COLO668 (cell line): ENCODE data around the gene SEPTIN5.

Source experiments
- DNase-seq: peaks from one replicate; lab custom pipeline; 2025; ENCODE audit not compliant: unreplicated experiment; lab: John Stamatoyannopoulos, UW

SEPTIN5 gene

DNA sequence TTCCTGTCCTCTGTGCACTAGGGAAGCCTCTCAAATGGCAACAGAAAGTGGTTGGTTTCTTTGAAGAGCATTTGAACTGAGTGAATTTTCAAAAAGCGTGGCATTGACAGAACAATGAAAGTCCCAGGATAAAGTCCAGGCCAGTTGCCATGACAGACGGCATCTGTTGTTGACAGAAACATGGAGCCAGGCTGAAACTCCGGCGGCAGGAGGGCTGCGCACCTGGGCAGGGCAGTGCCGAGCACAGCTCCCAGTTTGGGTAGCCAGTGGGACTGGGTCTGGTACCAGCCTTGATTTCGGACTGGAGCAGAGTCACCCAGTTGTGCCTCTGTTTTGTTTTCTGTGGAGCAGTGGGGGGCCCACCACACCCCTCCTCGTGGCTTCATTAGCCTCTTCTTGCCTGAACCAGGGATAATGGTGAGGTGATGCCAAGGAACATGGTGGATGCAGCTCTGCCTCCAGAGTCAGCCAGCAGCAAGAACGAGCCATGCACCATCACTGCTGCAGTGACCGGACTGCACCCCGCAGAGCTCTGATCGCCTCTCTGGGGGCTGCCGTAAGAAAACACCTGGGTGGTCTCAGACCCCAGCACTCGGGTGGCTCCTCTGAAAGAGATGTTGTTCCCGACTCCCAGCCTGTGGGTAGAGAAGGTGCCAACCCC, 9.8 kb upstream of the SEPTIN5 start:
- peak; percentile 36 for DNase-seq

- DNase-seq, result no peak
Observed at GRCh38 chr22:19705181-19705934, 8.9 kb upstream of the SEPTIN5 start.

DNA sequence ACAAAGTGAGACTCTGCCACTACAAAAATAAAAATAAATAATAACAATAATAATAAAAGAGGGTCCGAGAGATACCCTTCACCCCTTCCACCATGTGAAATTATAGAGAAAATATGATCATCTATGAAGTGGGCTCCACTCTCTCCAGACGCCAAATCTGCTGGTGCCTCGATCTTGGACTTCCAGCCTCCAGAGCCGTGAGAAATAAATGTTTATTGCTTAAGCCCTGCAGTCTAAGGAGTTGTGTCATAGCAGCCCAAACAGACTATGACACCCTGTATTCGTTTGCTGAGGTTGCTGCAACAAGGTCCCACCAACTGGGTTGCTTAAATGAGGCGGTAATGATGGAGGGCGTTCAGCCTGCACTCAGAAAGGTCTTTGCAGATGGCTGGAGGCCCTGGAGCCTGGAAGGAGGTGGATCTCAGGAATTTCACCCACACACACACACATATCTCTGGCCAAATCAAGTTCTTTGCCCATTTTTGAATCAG, 7.6 kb upstream of the SEPTIN5 start:
- no peak for DNase-seq

DNA sequence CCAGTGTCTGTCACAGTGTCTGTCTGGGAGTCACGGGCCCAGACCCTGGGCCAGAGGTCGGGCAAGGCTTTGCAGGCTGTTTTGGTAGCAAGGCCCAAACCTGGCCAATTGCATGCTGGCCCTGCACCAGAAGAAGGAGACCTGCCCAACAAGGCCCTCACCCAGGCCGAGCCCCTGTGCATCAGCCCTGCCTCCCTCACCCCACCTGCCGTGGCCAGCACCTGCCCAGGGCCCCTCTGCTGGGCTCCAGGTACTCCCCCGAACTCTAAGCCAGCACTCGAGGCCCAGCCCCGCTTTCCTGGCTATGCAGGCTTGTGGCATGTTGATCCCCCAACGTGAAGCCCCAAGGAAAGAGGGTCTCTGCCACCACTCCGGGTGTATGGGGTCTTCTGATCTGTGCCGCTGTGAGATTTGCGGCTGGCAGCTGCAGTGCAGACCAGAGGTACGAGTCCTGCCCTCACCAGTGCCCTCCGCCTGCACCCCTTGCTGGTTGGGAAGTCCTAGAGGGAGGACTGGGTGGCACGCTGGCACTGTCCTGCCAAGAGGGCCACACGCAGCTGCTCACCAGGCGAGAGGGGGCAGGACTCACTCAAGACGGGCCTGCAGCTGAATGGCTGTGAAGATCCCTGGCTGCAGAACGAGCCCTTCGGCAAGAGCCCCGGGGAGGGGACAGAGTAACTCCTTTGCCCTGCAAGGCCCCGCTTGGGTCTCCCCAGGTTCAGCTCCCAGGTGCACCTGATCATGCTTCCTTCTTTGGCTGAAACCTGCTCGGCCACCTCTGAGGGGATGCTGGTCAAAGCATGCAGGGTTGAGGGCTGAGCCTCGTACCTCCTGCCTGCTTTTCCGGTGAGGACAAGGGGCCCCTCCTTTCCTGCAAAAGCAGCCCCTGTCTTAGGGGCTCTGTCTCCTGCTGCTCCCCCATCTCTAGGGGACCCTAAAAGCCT, 6.7 kb upstream of the SEPTIN5 start:
- DNase-seq, result no peak

- DNase-seq, result no peak
Observed at GRCh38 chr22:19708321-19709011, 5.8 kb upstream of the SEPTIN5 start.

DNA sequence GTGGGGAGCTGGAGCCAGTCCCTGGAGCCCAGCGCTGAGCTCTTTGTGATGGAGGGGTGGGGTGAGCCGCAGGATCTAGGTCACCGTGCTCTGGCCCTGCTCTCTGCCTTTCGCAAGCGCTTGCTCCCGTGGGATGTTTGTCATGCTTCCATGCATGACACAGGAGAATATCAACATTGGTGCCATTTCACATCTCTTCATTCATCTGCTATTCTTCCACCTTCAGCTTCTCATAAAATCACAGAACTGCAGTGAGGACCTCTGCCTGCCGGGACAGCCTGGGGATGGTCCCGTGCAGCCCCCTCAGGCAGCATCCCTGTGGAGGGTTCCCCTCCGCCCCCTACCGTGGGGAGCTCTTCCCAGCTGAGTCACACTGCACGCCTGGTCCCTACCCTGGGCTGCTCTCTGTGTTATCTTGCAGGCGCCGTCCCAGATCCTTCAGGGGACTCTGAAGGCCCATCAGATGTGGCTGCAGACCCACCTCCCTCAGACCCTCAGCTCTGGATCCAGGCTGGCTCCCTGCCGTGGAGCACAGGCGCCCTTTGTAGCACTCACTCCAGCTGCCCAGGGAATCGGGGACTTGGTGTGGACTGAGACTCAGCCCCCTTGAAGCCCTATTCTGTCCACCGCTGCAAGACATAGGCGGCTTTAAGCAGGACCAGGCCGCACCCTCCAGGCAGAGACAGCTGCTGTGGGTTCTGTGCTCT, 5.1 kb upstream of the SEPTIN5 start:
- no peak for DNase-seq

GRCh38 chr22:19710020-19710768, 4.1 kb upstream of the SEPTIN5 start:
- no peak for DNase-seq

- no peak for DNase-seq
Observed at GRCh38 chr22:19710769-19711106, 3.6 kb upstream of the SEPTIN5 start.

DNA sequence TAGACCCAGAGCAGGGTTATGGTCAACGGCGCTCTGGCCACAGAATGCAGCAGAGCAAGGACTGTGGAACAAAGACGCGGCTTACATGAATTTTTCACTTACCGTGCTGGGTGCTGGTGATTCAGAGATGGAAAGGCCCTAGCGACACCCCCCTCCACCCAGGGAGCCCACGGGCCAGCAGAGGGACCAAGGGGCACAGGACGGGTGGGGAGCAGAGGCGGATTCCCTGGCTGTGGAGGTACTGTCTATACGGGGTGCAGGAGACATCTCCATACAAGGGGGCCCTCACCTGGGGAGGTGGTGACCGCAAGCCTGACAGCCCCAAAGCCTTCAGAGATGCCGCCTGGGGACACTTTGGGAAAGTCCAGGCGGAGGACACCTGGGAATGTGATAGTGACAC, 1.1 kb upstream of the SEPTIN5 start:
- DNase-seq, result no peak

GRCh38 chr22:19713650-19714311, 522 bp upstream of the SEPTIN5 start:
- DNase-seq, result no peak

DNA sequence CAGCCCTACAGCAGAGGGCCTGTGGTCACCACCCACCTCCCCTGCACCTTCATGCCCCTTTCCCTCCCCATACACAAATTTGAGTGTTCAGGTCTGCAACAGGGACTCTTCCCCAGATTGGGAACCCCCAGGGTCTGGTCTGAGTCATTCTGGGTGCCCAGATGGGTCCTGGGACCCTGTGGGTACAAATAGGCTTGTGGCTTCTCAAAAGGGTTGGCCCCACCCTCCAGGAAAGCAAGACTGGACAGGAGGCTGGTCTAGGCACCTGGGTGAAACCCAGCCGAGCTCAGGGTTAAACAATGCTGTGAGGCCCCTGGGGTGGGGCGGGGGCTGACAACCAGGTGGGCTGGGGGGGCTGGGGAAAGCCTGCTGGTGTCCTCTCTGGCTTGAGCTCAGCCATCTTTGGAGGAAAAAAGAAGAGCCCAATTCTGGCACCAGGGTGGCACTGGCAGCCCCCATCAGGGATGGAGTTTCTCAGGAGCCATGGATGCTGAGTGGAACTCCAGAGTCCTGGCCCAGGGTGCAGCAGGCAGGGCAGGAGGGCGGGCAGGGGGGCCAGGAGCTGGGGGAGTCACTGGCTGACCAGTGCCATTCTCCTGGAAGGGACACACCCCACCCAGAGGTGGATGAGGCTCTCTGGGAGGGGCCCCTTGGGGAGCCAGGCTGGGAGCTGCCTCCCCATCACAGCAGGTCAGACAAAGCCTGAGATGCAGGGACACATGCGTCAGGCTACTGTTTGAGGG, 1.1 kb downstream of the SEPTIN5 start:
- no peak for DNase-seq

- DNase-seq, result no peak
Observed at GRCh38 chr22:19716041-19716828, 1.9 kb downstream of the SEPTIN5 start.

- no peak for DNase-seq
Observed at GRCh38 chr22:19716829-19717105, 2.5 kb downstream of the SEPTIN5 start.

GRCh38 chr22:19717181-19717580, 2.9 kb downstream of the SEPTIN5 start:
- DNase-seq, result no peak

GRCh38 chr22:19717691-19718455, 3.6 kb downstream of the SEPTIN5 start:
- peak; percentile 79 for DNase-seq

- no peak for DNase-seq
Observed at GRCh38 chr22:19718456-19719049, 4.2 kb downstream of the SEPTIN5 start.

DNA sequence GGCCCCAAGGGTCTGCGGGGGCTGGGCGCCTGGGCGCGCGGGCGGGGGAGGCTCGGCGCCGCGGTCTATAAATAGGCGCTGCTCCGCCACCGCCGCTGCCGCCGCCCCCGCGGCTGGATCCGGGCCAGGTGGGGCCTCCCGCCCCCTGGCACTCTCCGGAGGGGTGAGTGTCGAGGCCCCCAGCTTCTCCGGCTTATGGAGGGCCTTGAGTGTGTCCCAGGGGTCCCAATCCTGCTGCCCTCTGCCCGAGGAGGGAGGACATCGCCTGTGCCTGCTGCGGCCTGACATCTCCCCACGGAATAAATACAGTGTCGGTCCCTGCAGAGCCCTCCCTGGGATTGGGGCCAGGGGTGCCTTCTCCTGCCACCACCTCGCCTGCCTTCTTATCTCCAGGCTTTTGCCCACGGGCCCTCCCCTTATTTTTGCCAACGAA, 4.8 kb downstream of the SEPTIN5 start:
- DNase-seq, result no peak
